Epithelial cell of prostate (primary cell): ENCODE data around the gene ZNF853.

Experiments
- DNase-seq: peaks from one replicate; pipeline ENCODE4 v3.0.0-alpha.2; 2011; ENCODE audit warnings: low read depth, low spot score
- H3K27ac ChIP-seq: fragments of 450-650 bp; 2 replicates; pipeline ENCODE4 v1.5.1; 2017; ENCODE audit warnings: mild to moderate bottlenecking

The ZNF853 gene

GRCh38 chr7:6604458-6604857 is 11.0 kb upstream of the ZNF853 start:
- no peak overlapping the region for H3K27ac ChIP-seq
- DNase-seq = no peak

- no peak overlapping the region for H3K27ac ChIP-seq
- DNase-seq = no peak
These were observed 8.4 kb upstream of the ZNF853 start for GRCh38 chr7:6606866-6607583.

- H3K27ac ChIP-seq = no peak overlapping the region
- DNase-seq = no peak
These were observed 7.8 kb upstream of the ZNF853 start for GRCh38 chr7:6607651-6608051.

- H3K27ac ChIP-seq = no peak overlapping the region
- no peak for DNase-seq
These were observed 7.3 kb upstream of the ZNF853 start for GRCh38 chr7:6608081-6608480.

- H3K27ac ChIP-seq = no peak overlapping the region
These were observed 6.6 kb upstream of the ZNF853 start for GRCh38 chr7:6608794-6609193.

GRCh38 chr7:6612819-6613218 is 2.6 kb upstream of the ZNF853 start:
- H3K27ac ChIP-seq = no peak overlapping the region

More at GRCh38 chr7:6608794-6609193, 6.6 kb upstream of the ZNF853 start:
- DNase-seq = no peak

GRCh38 chr7:6613706-6614105 is 1.7 kb upstream of the ZNF853 start:
- no peak overlapping the region for H3K27ac ChIP-seq
- no peak for DNase-seq

More at GRCh38 chr7:6612819-6613218, 2.6 kb upstream of the ZNF853 start:
- DNase-seq = no peak

GRCh38 chr7:6615723-6616555 is 529 bp downstream of the ZNF853 start:
- no peak for DNase-seq
- no peak overlapping the region for H3K27ac ChIP-seq

GRCh38 chr7:6616854-6617643 is 1.6 kb downstream of the ZNF853 start:
- DNase-seq = no peak
- no peak overlapping the region for H3K27ac ChIP-seq

- no peak for DNase-seq
These were observed 3.2 kb downstream of the ZNF853 start for GRCh38 chr7:6618621-6619020.

GRCh38 chr7:6619961-6620360 is 4.6 kb downstream of the ZNF853 start:
- no peak for DNase-seq

More at GRCh38 chr7:6618621-6619020, 3.2 kb downstream of the ZNF853 start:
- no peak overlapping the region for H3K27ac ChIP-seq

GRCh38 chr7:6621195-6622133 is 6.1 kb downstream of the ZNF853 start:
- no peak for DNase-seq
- no peak overlapping the region for H3K27ac ChIP-seq

More at GRCh38 chr7:6619961-6620360, 4.6 kb downstream of the ZNF853 start:
- no peak overlapping the region for H3K27ac ChIP-seq

GRCh38 chr7:6622134-6622710 is 6.8 kb downstream of the ZNF853 start:
- H3K27ac ChIP-seq = no peak overlapping the region
- no peak for DNase-seq

- DNase-seq = no peak
- H3K27ac ChIP-seq = no peak overlapping the region
These were observed 8.3 kb downstream of the ZNF853 start for GRCh38 chr7:6623589-6624245.

- no peak for DNase-seq
- no peak overlapping the region for H3K27ac ChIP-seq
These were observed 8.8 kb downstream of the ZNF853 start for GRCh38 chr7:6624246-6624611.

GRCh38 chr7:6628045-6628444 is 12.6 kb downstream of the ZNF853 start:
- peak; percentile 37 for DNase-seq
- H3K27ac ChIP-seq = no peak overlapping the region

GRCh38 chr7:6630007-6630849 is 14.8 kb downstream of the ZNF853 start:
- no peak for DNase-seq
- no peak overlapping the region for H3K27ac ChIP-seq

- DNase-seq = no peak
- no peak overlapping the region for H3K27ac ChIP-seq
These were observed 16.2 kb downstream of the ZNF853 start for GRCh38 chr7:6631605-6632004.
